ENCODE data around the gene RUNX3.
A peak's percentile ranks its signal among the peaks of the same experiment; 100 is the strongest.

Gene RUNX3

DNA sequence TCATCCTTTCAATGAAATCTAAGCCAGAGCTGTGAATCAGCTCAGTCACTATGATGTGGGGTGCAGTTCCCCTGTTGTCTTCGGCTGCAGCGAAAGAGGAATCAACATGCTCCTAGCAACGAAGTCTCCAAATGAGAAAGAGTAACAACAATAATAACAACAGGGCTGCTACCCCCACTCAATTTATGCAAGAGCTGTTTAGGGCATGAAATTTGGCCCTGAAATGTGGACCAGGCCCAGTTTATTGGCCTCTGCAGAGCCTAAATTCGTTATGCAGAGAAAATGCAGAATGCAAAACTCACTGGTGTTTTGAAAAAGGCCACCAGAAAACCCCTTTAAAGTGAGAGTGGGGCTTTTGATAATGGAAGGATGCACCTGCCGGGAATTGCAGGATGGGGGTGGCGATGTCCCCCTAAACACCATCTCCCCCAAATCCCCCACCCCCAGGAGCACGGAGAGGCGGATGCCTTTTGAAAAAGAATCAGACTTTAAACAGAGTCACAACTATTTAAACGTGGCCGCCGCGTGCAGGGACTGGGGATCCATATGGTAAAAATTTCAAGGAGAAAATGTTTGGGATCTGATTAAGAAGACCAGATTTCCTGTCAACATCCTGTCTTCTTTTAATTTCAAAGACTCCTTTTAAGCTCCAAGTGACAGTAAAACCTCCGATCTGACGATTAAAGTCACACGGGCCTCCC, 1.9 kb downstream of the RUNX3 start:
- DNase-seq, result no peak

DNA sequence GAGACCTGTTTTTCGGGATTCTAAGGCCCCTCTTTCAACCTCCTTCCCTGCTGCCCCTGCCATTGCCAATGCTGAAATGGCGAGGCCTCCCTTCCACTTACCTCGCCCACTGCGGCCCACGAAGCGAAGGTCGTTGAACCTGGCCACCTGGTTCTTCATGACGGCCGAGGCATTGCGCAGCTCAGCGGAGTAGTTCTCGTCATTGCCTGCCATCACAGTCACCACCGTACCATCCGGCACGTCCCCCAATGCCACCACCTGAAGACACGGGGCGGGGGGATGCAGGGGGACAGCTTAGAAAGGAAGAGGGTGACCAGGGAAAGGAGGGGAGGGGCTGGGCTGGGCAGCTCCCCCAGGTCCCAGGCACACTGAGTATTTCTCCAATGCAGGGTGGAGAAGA, 2.6 kb downstream of the RUNX3 start:
- no peak for DNase-seq

DNA sequence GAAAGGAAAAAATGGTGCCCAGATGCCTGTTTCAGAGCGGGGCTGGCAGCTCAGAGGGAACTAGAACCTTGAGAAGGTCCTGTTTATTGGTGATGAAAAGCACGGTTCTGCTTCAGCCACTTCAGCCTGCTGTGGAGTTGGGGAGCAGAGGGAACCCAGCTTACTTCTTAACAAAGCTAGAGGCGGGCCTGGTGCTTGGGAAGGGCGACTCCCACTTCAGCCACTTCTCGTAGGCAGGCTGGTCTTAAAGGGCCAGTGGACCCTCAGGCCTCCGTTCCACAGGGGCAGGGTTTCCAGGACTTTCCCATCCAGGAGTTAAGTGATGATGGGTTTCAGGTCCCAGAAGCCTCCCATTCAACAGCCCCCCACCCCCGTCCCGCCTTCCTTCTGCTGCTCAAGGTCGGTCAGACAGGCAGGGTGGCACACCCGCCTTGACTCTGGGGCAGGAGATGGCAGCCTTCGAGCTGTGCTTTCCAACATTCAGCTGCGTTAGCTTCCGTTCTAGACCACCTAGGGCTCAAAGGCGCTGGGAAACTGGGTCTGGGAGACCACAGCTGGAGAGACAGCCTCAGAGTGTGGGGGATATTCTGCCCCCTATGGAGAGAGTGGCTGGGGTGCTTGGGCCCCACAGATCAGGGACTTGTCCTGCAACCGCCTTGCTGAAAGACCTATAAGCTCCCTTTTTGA, 3.4 kb downstream of the RUNX3 start:
- DNase-seq, result no peak

DNA sequence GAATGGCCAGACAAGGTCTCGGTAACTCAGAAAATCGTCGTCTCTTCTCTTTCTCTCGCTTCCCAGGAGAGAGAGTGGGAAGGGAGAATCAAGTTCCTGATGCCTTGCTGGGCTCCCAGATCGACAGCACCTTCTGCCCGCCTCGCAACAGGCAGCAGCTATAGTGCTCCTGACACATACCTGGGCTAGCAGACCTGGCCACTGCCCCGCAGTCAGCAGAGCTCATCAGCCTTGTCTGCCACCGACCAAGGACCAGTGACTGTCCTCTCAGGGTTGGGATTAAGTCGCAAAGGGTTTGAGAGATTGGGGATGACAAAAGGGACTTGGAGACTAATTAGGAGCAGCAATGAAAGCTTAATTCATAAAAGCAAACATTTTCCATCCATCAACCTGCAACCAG, 4.1 kb downstream of the RUNX3 start:
- DNase-seq, result no peak

DNA sequence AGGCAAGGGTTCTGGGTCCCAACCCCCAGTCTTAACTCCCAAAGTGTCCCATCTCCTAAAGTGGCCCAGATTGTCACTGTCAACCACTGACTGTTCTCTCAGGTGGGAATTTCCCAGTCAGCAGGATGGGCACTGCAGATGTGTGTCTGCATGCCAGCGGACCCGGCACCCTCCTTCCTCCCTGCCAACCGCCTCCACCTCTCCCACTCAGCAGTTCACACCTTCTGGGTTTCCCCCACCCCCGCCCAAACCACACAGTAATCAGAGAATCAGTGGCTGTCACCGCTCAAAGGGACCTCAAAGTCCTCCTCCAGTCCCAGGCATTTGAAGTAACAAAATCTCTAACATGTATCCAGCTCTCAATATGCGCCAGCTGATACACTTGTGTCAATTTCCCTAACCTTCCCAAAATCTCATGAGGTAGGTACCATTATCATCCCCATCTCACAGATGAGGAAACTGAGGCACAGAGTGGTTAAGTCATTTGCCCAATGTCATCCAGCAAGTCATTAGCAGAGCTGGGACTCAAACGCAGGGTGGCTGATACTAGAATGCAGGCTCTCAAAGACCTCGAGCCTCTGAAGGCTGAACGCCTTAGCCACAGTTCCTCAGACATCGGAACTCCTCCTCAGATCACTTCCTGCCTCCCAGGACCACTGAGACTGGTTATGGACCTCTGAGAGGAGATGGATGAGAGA, 4.8 kb downstream of the RUNX3 start:
- peak; percentile 79 for DNase-seq

DNA sequence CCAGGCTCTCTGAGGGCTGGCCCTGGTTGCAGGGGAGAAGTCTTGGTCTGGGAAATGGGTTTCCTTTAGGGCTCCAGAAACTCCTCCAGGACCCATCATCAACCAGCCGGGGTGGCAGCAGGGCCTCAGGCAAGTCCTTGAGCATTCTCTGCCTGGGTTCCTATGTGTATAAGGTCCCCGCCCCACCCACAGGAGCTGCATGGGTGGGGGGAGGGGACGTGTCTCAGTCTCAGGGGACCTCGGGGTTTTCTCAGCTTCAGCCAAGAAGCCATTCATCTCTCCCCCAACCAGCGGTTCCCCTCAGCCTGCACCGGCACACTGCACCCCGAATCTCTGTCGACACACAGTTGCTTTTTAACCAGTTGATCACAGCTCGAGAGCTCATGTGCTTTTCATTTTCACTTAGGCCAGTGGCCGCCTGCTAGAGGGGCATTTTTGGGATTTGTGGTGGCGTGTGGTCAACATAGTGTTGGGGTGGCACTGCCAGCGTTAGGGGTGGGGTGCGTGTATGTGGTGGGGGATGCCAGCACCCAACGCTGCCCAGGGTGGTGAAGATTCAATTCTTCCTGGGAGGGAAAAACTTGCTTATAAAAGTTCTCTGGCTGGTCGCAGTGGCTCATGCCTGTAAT, 6.5 kb downstream of the RUNX3 start:
- DNase-seq, result no peak

DNA sequence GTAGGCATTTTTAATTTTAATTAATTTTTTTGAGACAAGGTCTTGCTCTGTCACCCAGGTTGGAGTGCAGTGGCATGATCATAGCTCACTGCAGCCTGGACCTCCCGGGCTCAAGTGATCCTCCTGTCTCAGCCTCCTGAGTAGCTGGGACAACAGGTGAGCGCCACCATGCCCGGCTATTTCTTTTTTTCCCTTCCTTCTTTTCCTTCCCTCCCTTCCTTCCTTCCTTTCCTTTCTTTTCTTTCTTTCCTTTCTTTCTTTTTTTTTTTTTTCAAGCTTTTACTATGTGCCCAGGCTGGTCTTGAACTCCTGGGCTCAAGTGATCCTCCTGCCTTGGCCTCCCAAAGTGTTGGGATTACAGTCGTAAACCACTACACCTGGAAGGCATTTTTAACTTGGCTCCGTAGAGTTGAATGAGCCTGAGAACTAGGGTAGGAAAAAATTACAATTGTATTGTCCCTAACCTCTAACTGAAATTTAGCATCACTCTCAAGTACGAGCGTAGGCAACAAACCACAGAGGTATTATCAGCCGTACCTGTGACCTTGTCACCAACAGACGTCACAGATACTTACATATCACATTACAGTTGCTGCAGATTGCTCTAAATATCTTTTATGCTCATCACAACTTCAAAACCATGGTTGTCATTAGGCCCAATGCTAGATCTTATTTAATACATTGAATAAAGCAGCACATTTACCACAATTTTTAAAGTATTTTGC, 8.0 kb downstream of the RUNX3 start:
- no peak for DNase-seq

DNA sequence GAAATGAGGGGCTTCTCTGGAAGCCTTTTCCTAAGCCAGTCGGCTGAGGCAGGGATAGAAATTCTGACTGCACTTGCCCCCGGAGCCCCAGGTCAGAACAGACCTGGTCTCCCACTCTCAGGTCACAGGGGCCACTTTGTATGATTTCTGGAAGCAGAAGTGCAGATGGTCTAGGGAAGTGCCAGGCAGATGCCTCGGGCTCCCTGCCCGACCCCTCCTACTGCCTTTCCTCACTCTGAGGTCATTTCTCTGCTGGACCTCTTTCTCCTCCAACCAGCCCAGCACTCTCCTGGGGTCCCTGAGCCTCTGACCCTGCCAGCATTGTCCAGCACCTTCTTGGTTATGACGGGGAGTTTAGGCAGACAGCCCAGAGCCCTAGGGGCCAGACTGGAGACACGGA, 8.7 kb downstream of the RUNX3 start:
- no peak for DNase-seq

DNA sequence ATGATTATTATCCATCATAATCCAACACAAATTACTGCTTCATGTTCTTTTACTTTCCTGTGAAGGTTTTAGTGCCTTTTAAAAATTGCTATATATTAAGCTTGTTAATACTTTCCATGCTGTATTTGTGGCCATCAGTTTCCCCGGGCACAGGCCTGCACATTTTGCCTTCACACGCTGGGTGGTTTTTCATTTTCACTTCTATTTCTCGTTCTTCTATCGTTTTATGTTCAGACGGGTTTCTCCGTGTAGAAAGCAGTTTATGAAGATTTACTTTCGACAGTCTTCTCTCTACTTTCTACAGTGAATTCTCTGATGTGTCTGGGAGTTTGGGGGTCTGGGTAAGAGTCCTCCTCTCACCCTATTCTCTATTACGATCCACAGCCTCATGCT, 9.5 kb downstream of the RUNX3 start:
- DNase-seq, result no peak

DNA sequence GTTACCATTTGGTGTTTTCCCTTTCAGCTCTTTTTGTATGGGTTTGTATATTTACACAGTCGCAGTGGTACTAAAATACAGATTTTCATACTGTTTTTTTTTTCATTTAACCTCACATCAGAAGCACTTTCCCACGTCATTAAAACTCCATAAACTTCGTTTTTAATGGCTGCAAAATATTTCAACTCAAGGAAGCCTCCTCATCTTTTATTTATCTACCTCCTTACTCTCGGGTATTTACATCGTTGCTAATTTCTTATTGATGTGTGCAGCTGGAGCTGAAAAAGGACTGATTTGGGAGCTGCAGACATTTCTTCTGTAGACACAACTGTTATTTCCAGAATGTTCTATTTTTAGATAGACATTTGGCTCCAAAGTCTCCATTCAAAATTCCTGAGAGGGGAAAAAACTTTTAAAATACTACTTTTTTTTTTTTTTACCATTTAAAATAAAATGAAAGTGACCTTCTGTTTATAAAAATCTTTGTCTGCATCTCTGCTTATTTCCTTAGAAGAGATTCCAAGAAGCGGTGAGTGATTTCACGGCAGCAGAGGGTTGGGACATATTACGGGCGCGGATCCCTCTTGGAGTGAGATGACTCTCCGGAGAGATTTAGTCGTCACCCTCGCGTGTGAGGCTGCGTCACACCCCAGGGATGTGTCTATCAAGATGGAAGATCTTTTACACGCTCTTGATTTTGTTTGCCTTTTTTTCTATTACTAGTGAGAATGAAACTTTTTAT, 10.1 kb downstream of the RUNX3 start:
- peak; percentile 49 for DNase-seq

DNA sequence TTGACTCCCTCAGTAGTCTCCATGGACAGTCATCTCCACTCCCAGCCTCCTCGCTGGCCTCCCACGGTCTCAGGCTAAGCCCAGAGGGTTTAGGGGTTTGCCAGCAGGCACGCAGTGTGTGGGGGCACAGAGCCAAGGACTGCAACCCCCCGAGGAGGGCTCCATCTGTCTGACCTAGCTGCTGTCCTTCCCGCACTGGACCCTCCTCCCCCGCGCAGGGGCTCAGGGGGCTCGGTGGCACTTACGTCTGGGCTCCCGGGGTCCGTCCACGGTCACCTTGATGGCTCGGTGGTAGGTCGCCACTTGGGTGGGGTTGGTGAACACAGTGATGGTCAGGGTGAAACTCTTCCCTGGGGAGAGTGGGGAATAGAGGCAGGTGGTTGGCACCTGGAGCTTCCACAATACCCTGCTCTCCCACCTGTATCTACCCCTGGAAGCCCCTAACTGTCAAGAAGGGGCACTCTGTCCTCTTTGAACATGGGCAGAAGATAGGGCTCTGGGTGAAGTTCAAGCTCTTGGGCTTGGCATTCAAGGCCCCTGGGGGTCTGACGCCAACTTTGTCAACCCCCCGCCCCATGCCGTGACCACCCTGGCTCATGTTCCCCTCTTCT, 11.0 kb downstream of the RUNX3 start:
- no peak for DNase-seq

DNA sequence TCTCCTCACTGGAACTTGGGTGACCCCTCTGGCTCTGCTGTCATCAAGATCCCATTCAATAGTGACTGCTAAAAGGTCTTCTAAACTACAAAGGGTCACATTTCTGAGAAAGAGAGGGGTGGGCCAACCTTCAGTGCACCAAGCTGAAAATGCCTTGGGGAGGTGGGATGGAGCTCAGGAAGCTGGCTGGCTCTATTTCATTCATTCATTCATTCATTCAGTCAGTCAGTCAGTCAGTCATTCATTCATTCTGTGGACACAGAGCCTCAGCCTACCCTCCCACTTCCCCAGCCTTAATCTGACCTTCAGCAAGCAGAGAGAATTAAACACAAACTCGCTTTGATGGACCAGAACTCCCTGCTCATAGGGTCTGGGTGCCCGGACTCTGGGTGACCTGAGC, 11.7 kb downstream of the RUNX3 start:
- DNase-seq, result no peak

DNA sequence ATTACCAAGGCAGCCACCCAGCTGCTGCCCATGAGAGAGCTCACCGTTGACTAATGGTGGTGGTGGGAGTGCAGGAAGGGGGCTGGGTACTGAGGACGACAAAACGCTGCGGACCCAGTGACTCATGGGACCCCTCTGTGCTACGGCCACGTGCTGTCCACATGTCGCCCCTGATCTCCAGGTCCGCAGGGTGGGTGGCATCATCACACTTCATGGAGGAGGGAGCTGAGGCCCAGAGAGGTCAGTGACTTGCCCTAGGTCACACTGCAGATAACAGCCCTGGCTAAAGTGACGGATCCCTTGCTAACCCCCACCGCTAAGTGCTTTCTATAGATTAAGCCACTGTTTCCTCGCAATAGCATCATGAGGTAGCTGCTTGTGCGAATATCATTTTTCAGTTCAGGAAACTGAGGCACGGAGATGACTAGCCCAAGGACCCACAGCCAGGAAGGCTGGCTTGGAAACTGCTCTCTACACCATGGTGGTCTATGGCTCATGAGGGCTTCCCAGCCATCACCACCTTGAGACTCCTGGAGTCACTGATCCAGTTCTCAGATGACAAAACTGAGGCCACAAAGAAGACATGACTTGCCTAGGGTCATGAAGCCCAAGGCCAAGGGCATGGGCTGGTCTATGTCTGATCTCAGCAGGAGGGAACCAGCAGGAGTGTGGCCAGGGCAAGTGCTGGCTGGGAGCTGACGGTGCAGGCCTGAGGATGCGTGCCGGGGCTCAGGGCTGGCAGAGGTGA, 12.6 kb downstream of the RUNX3 start:
- DNase-seq, result no peak

DNA sequence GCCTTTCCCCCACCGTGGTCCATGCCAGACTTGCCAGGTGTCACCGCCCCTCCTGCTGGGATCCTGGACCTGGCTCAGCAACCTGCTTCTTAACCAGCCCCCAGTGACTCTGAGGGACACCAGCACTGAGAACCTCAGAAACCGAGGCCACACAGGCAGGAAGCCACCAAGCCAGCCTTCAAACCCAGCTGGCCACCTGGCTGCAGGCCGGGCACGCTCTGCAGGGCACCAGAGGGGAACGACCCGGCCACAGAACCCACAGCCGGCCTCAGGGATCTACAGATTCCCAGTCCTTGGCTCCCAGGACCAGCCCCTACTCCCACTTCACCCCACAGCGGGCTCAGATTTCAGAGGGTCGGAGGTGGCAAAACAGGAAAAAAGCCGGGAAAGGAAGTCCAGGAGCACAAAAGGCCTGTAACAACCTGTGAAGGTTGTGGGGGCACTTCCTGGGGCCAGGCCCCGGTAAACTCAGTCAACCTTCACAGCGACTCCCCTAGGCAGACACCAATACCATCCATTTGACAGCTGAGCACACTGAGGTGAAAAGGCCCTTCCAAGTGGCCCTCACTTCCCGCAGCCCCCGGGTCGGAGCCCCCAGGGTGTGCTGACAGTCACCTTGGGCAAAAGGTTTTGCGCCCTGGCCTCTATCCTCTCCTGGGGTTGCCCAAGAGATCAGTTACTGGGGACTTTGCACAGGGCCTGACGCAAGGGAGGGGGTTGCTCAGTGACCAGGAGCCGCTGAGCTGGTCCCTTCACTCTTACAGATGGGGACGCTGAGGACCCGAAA, 14.1 kb downstream of the RUNX3 start:
- DNase-seq, result no peak

DNA sequence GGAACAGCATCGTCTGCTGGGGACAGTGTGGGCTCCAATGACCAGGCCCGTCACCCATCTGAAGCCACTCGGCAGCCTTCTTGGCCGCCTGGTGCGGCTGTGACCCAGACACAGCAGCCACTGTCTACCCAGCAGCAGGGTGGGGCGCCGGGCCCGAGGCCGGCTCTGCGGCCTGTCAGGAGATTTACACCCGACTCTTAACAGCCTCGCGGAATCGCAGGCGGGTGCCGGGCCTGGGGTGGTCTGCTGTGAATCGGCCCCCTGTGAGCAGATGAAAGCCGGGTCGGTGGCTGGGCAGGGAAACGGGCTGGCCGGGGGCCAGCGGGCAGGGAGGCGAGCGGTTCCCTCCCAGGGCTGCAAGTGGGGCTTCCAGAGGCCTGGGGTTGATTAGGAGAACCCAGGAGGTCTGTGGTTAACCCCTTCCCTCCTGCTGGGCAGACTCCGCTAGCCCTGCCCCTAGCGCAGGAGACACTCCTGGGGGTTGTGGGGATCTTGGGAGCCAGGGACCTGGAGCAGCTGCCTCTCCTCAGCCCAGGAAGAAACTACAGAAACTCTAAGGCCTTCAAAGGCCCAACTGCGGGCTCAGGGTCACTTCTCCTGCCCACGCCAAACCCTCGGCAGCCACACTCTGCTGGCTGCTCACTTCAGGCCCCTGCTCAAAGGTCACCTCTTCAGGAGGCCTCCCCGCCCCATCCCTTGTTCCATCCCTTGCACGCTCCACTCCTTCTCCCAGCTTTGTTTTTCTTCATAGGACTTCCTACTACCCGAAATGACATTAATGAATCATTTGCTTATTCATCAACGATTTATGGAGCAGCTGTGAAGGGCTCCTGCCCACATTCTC, 15.6 kb downstream of the RUNX3 start:
- DNase-seq, result no peak

DNA sequence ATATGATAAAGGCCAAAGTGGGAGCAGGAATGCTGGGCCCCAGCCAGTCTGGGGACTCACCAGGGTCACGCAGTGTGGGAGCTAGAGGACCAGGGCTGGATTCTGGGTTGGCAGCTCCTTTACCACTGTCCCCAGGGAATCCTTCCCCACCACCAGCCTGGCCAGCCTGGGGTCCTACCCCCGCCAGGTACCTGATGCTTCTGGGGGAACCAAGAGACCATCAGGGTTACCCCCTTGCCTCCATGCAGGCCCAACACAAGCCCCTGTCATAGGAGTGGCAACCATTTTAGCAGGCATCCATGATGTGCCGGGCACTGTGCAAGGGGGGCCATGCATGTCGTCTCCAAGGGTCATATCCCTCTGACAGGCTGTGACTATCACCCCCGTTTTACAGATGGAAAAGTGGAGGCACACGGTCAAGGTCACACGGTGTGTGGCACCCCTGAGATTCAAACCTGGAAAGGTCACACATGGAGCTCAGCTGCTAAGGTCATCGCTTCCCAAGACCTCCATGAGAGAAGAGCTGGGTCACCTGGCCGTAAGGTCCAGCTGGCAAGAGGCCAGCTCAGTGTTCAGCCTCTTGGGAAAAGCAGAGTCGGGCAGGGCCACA, 16.4 kb downstream of the RUNX3 start:
- DNase-seq, result no peak

DNA sequence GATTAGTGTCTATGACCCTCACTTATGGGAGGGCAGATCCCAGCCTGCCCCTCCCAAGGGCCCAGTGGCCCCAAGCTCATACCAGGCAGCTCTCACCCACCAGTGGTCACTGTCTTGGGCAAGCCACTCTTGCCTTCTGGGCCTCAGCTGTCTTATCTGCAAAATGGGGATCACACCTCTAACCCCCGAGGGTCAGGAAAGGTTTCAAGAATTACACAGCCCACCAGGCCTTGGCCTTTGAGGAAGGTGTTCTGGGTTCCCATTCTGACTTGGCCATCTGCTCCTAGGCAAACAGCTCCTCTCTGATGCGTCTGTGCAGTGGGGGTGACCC, 16.8 kb downstream of the RUNX3 start:
- DNase-seq, result no peak

DNA sequence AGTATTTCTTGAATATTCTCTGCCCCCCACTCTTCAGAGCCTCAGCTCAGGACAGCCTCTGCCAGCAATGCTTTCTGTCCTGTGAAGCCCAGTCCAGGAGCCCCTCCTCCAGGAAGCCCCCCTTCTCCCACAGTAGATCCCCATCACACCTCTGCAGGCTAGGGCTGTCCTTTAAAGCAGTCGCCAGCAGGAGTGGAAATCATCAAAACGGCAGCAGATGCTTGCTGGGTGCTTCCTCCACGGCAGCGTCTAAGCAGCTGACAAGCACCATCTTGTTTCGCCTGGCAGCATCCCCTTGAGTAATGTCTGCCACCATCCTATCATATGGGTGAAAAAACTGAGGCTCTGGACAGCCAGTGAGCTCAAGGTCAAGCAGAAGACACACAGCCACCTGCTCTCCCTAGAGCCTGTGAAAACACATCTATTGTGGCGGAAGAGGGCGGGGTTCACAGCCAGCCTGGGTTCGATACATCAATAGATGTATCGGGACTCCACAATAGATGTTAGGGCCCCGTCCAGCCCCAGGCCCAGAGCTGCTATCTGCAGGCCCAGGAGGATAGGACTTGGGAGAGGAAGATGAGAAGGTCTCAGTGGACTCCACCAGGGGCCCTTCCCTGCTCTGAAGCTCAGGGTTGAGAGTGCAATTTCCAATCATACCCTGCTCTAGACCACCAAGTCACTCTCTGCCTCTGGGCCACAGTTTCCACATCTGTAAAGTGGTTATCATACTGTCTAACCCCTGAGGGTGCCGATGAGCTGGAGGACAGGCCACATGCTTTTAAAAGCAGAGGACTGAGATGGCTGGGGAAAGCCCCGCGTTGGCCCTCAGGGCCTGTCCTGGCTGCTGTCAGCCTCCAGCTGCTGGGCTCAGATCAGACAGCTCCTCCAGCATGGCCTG, 17.5 kb downstream of the RUNX3 start:
- DNase-seq, result no peak

All from stimulated activated CD4-positive, alpha-beta T cell treated with anti-CD3 and anti-CD28 coated beads, Interleukin-12 subunit alpha, Interleukin-12 subunit beta, amount 100 ng/mL, for 4 hours (primary cell).